Kidney epithelial cell (primary cell): ENCODE measurements around the gene HS3ST2. TPM values are rescaled to one million over a fixed set of nuclear protein-coding genes. Genes with fewer than 3 reads are reported as not detected.

Source experiments
- DNase-seq: peaks from one replicate; pipeline ENCODE4 v3.0.0-alpha.2; 2010; ENCODE audit warnings: low read depth
- H3K27me3 ChIP-seq: 2 replicates; pipeline ENCODE4 v1.6.0; 2011; ENCODE audit warnings: low read length; ENCODE audit not compliant: control insufficient read depth, insufficient read depth
- H3K36me3 ChIP-seq: 2 replicates; pipeline ENCODE4 v1.5.1; 2011; ENCODE audit warnings: low read length; ENCODE audit not compliant: control insufficient read depth, insufficient read depth
- H3K4me3 ChIP-seq: 2 replicates; pipeline ENCODE4 v1.5.1; 2011; ENCODE audit warnings: low read depth, mild to moderate bottlenecking, control low read depth, low read length
- total RNA-seq: library from RNA; depleted of rRNA; stranded (reverse); fragments of >200 nt; gene quantifications from 2 replicates; pipeline ENCODE4 v1.2.3, GENCODE V29; 2015
- TF ChIP-seq, protein P1 (sequence below): IDR thresholded peaks from 2 replicates; pipeline ENCODE4 v1.5.1; 2011; ENCODE audit warnings: mild to moderate bottlenecking, moderate library complexity, low read length, control low read depth, inconsistent platforms; ENCODE audit not compliant: insufficient read depth, poor library complexity, severe bottlenecking

Gene HS3ST2
- total RNA-seq, 1 donor from 2014 or later = 2.5 TPM

- TF ChIP-seq, protein P1, sequence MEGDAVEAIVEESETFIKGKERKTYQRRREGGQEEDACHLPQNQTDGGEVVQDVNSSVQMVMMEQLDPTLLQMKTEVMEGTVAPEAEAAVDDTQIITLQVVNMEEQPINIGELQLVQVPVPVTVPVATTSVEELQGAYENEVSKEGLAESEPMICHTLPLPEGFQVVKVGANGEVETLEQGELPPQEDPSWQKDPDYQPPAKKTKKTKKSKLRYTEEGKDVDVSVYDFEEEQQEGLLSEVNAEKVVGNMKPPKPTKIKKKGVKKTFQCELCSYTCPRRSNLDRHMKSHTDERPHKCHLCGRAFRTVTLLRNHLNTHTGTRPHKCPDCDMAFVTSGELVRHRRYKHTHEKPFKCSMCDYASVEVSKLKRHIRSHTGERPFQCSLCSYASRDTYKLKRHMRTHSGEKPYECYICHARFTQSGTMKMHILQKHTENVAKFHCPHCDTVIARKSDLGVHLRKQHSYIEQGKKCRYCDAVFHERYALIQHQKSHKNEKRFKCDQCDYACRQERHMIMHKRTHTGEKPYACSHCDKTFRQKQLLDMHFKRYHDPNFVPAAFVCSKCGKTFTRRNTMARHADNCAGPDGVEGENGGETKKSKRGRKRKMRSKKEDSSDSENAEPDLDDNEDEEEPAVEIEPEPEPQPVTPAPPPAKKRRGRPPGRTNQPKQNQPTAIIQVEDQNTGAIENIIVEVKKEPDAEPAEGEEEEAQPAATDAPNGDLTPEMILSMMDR = no peak
- DNase-seq = no peak
- H3K27me3 ChIP-seq = no peaks in the 10 kb centered on the region
- no peak overlapping the region for H3K4me3 ChIP-seq
- no peaks in the 10 kb centered on the region for H3K36me3 ChIP-seq
Observed at GRCh38 chr16:22962905-22963304, 148.9 kb downstream of the HS3ST2 start.
